Keratinocyte (primary cell): ENCODE results near the gene IDS.

Experiments
- EZH2 ChIP-seq: IDR thresholded peaks from one replicate; pipeline ENCODE4 v1.6.1; 2012; ENCODE audit warnings: inconsistent platforms, mild to moderate bottlenecking, low read length, moderate library complexity
- TF ChIP-seq, protein P1 (sequence below), 3 experiments: IDR thresholded peaks in 1 of 3; conservative IDR thresholded peaks in 1 of 3; optimal IDR thresholded peaks in 1 of 3; 2 replicates in 2 of 3; 3 replicates in 1 of 3; pipeline versions ENCODE3 to v1.5.1; 2011; ENCODE audit warnings: low read length in 3 of 3, mild to moderate bottlenecking in 3 of 3, moderate library complexity in 2 of 3, control low read depth in 1 of 3, inconsistent platforms in 1 of 3; ENCODE audit not compliant: insufficient read depth in 2 of 3; ENCODE audit errors: extremely low read depth in 1 of 3

DNA sequence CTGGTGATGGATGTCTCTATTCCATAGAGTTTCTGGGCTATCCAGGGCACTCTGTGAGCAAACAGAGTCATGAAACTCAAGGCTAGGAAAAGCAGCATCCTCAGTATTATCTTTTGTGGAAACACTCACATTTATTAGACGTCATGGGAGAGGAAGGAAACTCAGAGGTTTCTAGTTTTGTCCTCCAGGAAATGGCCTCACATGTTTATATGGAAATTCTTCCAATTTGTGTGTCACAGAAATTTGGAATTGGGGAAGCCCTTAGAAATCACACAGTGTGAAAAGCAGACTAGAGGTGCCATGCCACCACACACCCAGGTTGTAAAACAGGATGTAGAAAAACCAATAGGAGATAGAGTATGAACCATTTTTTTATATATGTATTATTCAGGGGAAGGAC is 31.1 kb downstream of the IDS start:
- TF ChIP-seq, protein P1, sequence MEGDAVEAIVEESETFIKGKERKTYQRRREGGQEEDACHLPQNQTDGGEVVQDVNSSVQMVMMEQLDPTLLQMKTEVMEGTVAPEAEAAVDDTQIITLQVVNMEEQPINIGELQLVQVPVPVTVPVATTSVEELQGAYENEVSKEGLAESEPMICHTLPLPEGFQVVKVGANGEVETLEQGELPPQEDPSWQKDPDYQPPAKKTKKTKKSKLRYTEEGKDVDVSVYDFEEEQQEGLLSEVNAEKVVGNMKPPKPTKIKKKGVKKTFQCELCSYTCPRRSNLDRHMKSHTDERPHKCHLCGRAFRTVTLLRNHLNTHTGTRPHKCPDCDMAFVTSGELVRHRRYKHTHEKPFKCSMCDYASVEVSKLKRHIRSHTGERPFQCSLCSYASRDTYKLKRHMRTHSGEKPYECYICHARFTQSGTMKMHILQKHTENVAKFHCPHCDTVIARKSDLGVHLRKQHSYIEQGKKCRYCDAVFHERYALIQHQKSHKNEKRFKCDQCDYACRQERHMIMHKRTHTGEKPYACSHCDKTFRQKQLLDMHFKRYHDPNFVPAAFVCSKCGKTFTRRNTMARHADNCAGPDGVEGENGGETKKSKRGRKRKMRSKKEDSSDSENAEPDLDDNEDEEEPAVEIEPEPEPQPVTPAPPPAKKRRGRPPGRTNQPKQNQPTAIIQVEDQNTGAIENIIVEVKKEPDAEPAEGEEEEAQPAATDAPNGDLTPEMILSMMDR (optimal IDR thresholded peaks at IDR 0.05 in 1 of 3, IDR thresholded peaks at IDR 0.05 in 1 of 3, conservative IDR thresholded peaks at IDR 0.05 in 1 of 3; ENCODE audit: extremely low read depth in 1 of 3, insufficient read depth in 2 of 3, low read length in 3 of 3), result no peak
- no peak for TF ChIP-seq EZH2
